ENCODE data around the gene MCRIP1. TPM values are rescaled to one million over a fixed set of nuclear protein-coding genes. Genes with fewer than 3 reads are reported as not detected.

Gene MCRIP1
- total and polyA plus RNA-seq, 2 of the 8 experiments (the other 6 are each of a cell fraction or from before 2014, with no cell fraction given), result 103 to 151 TPM

- Histone ChIP-seq H3K14ac (ENCODE audit: insufficient read length) (no peak overlapping the region), H3K27ac (ENCODE audit: low read depth, low read length) (no peak overlapping the region), H3K4me2 (ENCODE audit: insufficient read depth in 1 of 2, low read depth in 2 of 2, low read length in 2 of 2) (no peak overlapping the region), H3K4me3 (ENCODE audit: extremely low read depth in 1 of 4, insufficient read depth in 2 of 4, low read depth in 3 of 4, low read length in 4 of 4) (no peak overlapping the region), H4K8ac (ENCODE audit: extremely low read depth, insufficient read depth, low read length) (no peak overlapping the region), H2AK5ac (ENCODE audit: low read depth, low read length) (no peak overlapping the region), H3K56ac (replicated peaks; ENCODE audit: insufficient read length, low read depth, low read length) (no peak overlapping the region), H2BK15ac (ENCODE audit: low read length) (no peak overlapping the region), H3K9ac (replicated peaks in 1 of 4; ENCODE audit: extremely low read depth in 1 of 4, low read depth in 3 of 4, low read length in 3 of 4) (no peak overlapping the region), H2AFZ (ENCODE audit: low read length) (no peak overlapping the region), H4K5ac (ENCODE audit: insufficient read length, low read depth, low read length) (no peak overlapping the region), H3K79me1 (ENCODE audit: low read depth, low read length) (no peaks in the 10 kb centered on the region), H2BK120ac (replicated peaks; ENCODE audit: low read depth, low read length) (no peak overlapping the region), H2BK12ac (ENCODE audit: low read depth, low read length) (no peak overlapping the region), H3K9me3 (ENCODE audit: insufficient read depth in 2 of 2, low read depth in 1 of 2, low read length in 1 of 2) (no peaks in the 10 kb centered on the region), H3K36me3 (ENCODE audit: control insufficient read depth in 2 of 4, insufficient read depth in 4 of 4, low read length in 3 of 4) (peaks cover 12 to 44% (median 34%) of the 10 kb centered on the region in 4 experiments), H4K91ac (replicated peaks; ENCODE audit: insufficient read length, low read length) (no peak overlapping the region), H3K27me3 (replicated peaks in 1 of 4; ENCODE audit: control insufficient read depth in 3 of 4, extremely low read depth in 1 of 4, insufficient read depth in 3 of 4, low read length in 3 of 4) (no peaks in the 10 kb centered on the region; a peak in 2 of 7 replicates), H2BK5ac (ENCODE audit: low read depth, low read length) (no peak overlapping the region), H3K4ac (replicated peaks; ENCODE audit: insufficient read length, low read depth, low read length) (no peak overlapping the region), H4K20me1 (replicated peaks in 1 of 2; ENCODE audit: control insufficient read depth in 1 of 2, insufficient read depth in 2 of 2, low read length in 2 of 2) (peaks cover 2 to 13% of the 10 kb centered on the region in 2 experiments), H3K4me1 (replicated peaks in 1 of 4; ENCODE audit: control insufficient read depth in 3 of 4, insufficient read depth in 4 of 4, low read length in 3 of 4) (peaks cover 0 to 3% (median 0%) of the 10 kb centered on the region in 4 experiments; a peak in 2 of 7 replicates), H3K23me2 (ENCODE audit: low read depth, low read length) (no peaks in the 10 kb centered on the region), H2BK20ac (ENCODE audit: low read length) (no peak overlapping the region), H3K18ac (ENCODE audit: extremely low read depth, low read length) (no peak overlapping the region), H3K79me2 (ENCODE audit: control insufficient read depth in 1 of 2, insufficient read depth in 2 of 2, low read length in 2 of 2) (no peaks in the 10 kb centered on the region), H3K23ac (ENCODE audit: insufficient read length) (no peak overlapping the region)
- no peak for DNase-seq (ENCODE audit: low read depth in 1 of 2, low spot score in 2 of 2)
- ChIA-PET POLR2A (ENCODE audit: partially characterized antibody) (interaction anchor here (1.1 to 5.7 kb wide), 12 partner anchors 9 to 82 kb away, joined by 3 to 37 read pairs (median 5); partner anchors contain the start of genes MCRIP1, P4HB and PPP1R27), CTCF (ENCODE audit: partially characterized antibody) (interaction anchor here (1.3 to 1.6 kb wide), 4 partner anchors 9 to 118 kb away, joined by 3 to 8 read pairs (median 3); partner anchors contain the start of gene ARHGDIA)
- TF ChIP-seq HDAC2 (IDR thresholded peaks at IDR 0.05; ENCODE audit: borderline replicate concordance in 1 of 2, low read depth in 2 of 2, low read length in 2 of 2) (no peak), POLR2AphosphoS5 (IDR thresholded peaks at IDR 0.05; ENCODE audit: low read depth, low read length) (0 out of 2 replicates have a peak, but pooled peaks have one; percentile 7)
- 94% methylated on average over 21 of the region's 21 CpGs; no CpG with 5 or more reads in 1 of the 2 experiments for WGBS, 2 experiments (ENCODE audit: extremely low coverage in 1 of 2, insufficient coverage in 1 of 2, insufficient read length in 1 of 2, insufficient replicate concordance in 2 of 2, low coverage in 1 of 2, low lambda C conversion rate in 2 of 2, missing lambda C conversion rate in 1 of 2)
- FAIRE-seq, result no peak
Measured at GRCh38 chr17:81842725-81843504, 9.8 kb upstream of the MCRIP1 start.

Data from H1 (cell line).